ENCODE measurements around the gene AVEN. TPM values are rescaled to one million over a fixed set of nuclear protein-coding genes. Genes with fewer than 3 reads are reported as not detected.

The AVEN gene
- total and polyA plus RNA-seq, 2 of the 8 experiments (the other 6 are each of a cell fraction or from before 2014, with no cell fraction given), result 5.5 to 17.0 TPM

- TF ChIP-seq, protein P1, sequence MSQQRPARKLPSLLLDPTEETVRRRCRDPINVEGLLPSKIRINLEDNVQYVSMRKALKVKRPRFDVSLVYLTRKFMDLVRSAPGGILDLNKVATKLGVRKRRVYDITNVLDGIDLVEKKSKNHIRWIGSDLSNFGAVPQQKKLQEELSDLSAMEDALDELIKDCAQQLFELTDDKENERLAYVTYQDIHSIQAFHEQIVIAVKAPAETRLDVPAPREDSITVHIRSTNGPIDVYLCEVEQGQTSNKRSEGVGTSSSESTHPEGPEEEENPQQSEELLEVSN (IDR thresholded peaks at IDR 0.05), result no peak
- TF ChIP-seq RXRA (IDR thresholded peaks at IDR 0.05; ENCODE audit: insufficient read depth, low read depth, low read length) (no peak), POU5F1 (IDR thresholded peaks at IDR 0.05; ENCODE audit: low read depth, low read length) (no peak), ZNF274 (IDR thresholded peaks at IDR 0.05; ENCODE audit: borderline replicate concordance, extremely low read depth, low read length) (no peak), SIRT6 (IDR thresholded peaks at IDR 0.05; ENCODE audit: low read length) (no peak)
Observed at GRCh38 chr15:34027606-34028005, 11.4 kb downstream of the AVEN start (continued).

Data from H1 (cell line).